Tibial artery (tissue), 4 donors: ENCODE measurements around the gene DPPA2.

Experiments
- DNase-seq, 2 donors: peaks; one replicate each; pipeline ENCODE4 v3.0.0-alpha.2; 2019
- H3K27ac ChIP-seq, 2 donors: fragments of 200-600 bp; sonication (generic) in 1 of 2; 1 replicate in 1 of 2; 2 replicates in 1 of 2; pipeline ENCODE4 v1.5.1; 2018 to 2019; ENCODE audit warnings: mild to moderate bottlenecking in 1 of 2
- H3K27me3 ChIP-seq, 2 donors: fragments of 200-600 bp; sonication (generic) in 1 of 2; one replicate each; pipeline versions ENCODE4 v1.5.1 to v1.6.0; 2016 to 2019
- H3K36me3 ChIP-seq, 3 donors: fragments of 200-600 bp; sonication (generic) in 2 of 3; one replicate each; pipeline ENCODE4 v1.5.1; 2016 to 2019; ENCODE audit warnings: mild to moderate bottlenecking in 2 of 3
- H3K4me1 ChIP-seq, 4 donors: fragments of 200-600 bp; sonication (generic) in 2 of 4; 1 replicate in 3 of 4; 2 replicates in 1 of 4; pipeline ENCODE4 v1.5.1; 2016 to 2019
- H3K4me3 ChIP-seq, 2 donors: fragments of 200-600 bp; sonication (generic) in 1 of 2; 1 replicate in 1 of 2; 2 replicates in 1 of 2; pipeline ENCODE4 v1.5.1; 2018 to 2019; ENCODE audit warnings: mild to moderate bottlenecking in 2 of 2
- H3K9me3 ChIP-seq, 3 donors: fragments of 200-600 bp; sonication (generic) in 1 of 3; one replicate each; pipeline ENCODE4 v1.5.1; 2016 to 2019
- intact Hi-C: fragments of 100-400 bp; cut with DNase I; formaldehyde crosslinking; loops from one replicate; pipeline ENCODE4 v1.15.0; 2023; ENCODE audit warnings: low total_unique reads
- TF ChIP-seq, protein P1 (sequence below), 2 experiments: fragments of 200-600 bp in 1 of 2; fragments of 450-650 bp in 1 of 2; IDR thresholded peaks; one replicate each; pipeline ENCODE4 v1.5.1; 2017 to 2019; ENCODE audit warnings: antibody characterized with exemption in 2 of 2, mild to moderate bottlenecking in 1 of 2, moderate library complexity in 1 of 2

DPPA2 gene

DNA sequence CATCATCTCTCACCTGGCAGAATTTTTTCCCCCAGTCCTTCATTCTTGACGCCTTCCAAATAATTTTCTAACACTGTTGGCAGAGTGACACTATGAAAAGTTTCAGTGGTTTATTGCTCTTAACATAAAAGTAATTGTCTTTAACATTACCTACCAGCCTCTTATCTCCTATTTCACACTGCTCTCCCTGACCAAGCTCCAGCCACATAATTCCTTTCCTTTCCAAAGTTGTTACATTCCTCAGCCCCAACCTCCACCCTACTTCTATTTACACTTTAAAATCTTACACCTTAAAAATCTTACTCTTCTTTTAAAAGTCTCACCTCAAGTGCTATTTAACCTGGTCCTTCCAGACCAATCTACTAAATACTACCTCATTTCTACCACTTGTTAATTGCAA, 18.3 kb upstream of the DPPA2 start:
- H3K27me3 ChIP-seq, result no peaks in the 10 kb centered on the region
- no peaks in the 10 kb centered on the region for H3K36me3 ChIP-seq
- DNase-seq, result no peak
- intact Hi-C loops, result no loop called here
- H3K4me3 ChIP-seq, result no peak overlapping the region
- TF ChIP-seq, protein P1, sequence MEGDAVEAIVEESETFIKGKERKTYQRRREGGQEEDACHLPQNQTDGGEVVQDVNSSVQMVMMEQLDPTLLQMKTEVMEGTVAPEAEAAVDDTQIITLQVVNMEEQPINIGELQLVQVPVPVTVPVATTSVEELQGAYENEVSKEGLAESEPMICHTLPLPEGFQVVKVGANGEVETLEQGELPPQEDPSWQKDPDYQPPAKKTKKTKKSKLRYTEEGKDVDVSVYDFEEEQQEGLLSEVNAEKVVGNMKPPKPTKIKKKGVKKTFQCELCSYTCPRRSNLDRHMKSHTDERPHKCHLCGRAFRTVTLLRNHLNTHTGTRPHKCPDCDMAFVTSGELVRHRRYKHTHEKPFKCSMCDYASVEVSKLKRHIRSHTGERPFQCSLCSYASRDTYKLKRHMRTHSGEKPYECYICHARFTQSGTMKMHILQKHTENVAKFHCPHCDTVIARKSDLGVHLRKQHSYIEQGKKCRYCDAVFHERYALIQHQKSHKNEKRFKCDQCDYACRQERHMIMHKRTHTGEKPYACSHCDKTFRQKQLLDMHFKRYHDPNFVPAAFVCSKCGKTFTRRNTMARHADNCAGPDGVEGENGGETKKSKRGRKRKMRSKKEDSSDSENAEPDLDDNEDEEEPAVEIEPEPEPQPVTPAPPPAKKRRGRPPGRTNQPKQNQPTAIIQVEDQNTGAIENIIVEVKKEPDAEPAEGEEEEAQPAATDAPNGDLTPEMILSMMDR (IDR thresholded peaks at IDR 0.05), result no peak
- H3K9me3 ChIP-seq, result no peaks in the 10 kb centered on the region
- H3K27ac ChIP-seq, result no peak overlapping the region
- peaks cover 0 to 8% (median 0%) of the 10 kb centered on the region in 4 donors for H3K4me1 ChIP-seq

DNA sequence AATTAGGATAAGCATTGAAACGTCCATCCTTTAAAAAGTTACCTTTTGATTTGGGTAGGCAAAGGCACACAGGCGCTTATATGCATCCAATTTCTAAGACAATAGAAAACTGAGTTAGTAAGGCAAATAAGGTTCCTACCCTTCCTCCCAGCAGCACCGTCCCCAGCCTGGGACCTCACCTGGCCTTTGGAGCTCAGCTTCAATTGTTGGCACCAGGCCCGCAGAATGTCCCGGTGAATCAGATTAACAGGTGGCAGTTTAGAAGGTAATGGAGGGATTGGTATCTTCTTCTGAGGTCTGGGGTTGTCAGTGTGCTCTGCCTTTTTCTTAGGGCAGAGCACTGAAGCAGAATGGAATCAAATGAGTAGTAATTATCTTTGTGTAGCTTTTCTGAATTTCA, 15.4 kb upstream of the DPPA2 start:
- H3K4me3 ChIP-seq, result no peak overlapping the region
- DNase-seq, result no peak
- no peak overlapping the region for H3K27ac ChIP-seq
- intact Hi-C loops, result no loop called here
- H3K4me1 ChIP-seq, result peaks cover 0 to 6% (median 0%) of the 10 kb centered on the region in 4 donors
- TF ChIP-seq, protein P1 (IDR thresholded peaks at IDR 0.05), result no peak
- H3K36me3 ChIP-seq, result no peaks in the 10 kb centered on the region
- H3K27me3 ChIP-seq, result no peaks in the 10 kb centered on the region
- no peaks in the 10 kb centered on the region for H3K9me3 ChIP-seq

- Histone ChIP-seq H3K4me1 (no peaks in the 10 kb centered on the region), H3K9me3 (no peaks in the 10 kb centered on the region), H3K27ac (no peak overlapping the region), H3K36me3 (no peaks in the 10 kb centered on the region), H3K27me3 (no peaks in the 10 kb centered on the region), H3K4me3 (no peak overlapping the region)
- intact Hi-C loops, result no loop called here
- TF ChIP-seq, protein P1 (IDR thresholded peaks at IDR 0.05), result no peak
- no peak for DNase-seq
These were observed 14.1 kb upstream of the DPPA2 start for GRCh38 chr3:109330405-109330804.

GRCh38 chr3:109328202-109328601, 11.9 kb upstream of the DPPA2 start:
- H3K36me3 ChIP-seq, result no peaks in the 10 kb centered on the region
- H3K9me3 ChIP-seq, result no peaks in the 10 kb centered on the region
- no peak overlapping the region for H3K27ac ChIP-seq
- DNase-seq, result no peak
- no peaks in the 10 kb centered on the region for H3K27me3 ChIP-seq
- H3K4me3 ChIP-seq, result no peak overlapping the region
- intact Hi-C loops, result no loop called here
- TF ChIP-seq, protein P1 (IDR thresholded peaks at IDR 0.05), result no peak
- H3K4me1 ChIP-seq, result no peaks in the 10 kb centered on the region

DNA sequence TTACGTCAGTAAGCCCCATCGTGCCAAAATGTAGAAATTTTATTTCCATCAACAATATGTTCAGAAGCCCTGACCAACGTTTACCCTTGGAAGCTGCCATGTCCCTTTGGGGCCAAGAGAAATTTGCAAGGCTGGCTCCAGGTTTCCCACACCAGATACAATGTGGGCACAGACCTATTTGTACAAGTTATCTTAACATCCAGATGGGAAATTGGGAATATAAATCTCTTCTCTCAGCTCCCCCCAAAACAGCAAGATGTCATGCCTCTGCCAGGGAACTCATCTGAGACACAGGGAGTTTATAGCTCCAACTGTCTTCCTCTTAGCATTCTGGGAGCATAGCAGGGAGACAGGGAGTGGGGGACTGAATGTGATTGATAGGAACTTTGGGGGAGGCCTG, 9.3 kb upstream of the DPPA2 start:
- TF ChIP-seq, protein P1 (IDR thresholded peaks at IDR 0.05), result no peak
- intact Hi-C loops, result no loop called here
- H3K4me3 ChIP-seq, result no peak overlapping the region
- H3K36me3 ChIP-seq, result no peaks in the 10 kb centered on the region
- H3K27ac ChIP-seq, result no peak overlapping the region
- no peaks in the 10 kb centered on the region for H3K27me3 ChIP-seq
- no peak for DNase-seq
- no peaks in the 10 kb centered on the region for H3K4me1 ChIP-seq
- no peaks in the 10 kb centered on the region for H3K9me3 ChIP-seq

DNA sequence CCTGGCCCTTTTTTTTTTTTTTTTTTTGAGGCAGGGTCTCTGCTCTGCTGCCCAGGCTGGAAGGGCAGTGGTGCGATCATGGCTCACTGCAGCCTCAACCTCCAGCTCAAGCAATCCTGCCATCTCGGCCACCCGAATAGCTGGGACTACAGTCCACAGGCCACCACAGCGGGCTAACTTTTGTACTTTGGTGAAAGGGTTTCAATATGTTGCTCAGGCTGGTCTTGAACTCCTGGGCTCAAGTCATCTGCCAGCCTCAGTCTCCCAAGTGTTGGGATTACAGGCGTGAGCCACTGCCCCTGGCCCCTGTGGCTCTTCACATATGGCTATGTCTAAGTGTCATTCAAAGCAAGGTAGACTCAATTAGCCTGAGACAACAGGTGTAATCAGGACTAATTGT, 8.8 kb upstream of the DPPA2 start:
- TF ChIP-seq, protein P1 (IDR thresholded peaks at IDR 0.05), result no peak
- Histone ChIP-seq H3K4me1 (no peaks in the 10 kb centered on the region), H3K4me3 (no peak overlapping the region), H3K9me3 (no peaks in the 10 kb centered on the region), H3K27ac (no peak overlapping the region), H3K36me3 (no peaks in the 10 kb centered on the region), H3K27me3 (no peaks in the 10 kb centered on the region)
- intact Hi-C loops, result no loop called here
- DNase-seq, result no peak
